MCF 10A (cell line): ENCODE data around the gene TMEM218. TPM values are rescaled to one million over a fixed set of nuclear protein-coding genes. Genes with fewer than 3 reads are reported as not detected.

Source experiments
- BruUV-seq: library from RNA; stranded (reverse); fragments of 400-500 nt; replicated peaks from 2 replicates; lab custom pipeline; 2021; lab: Mats Ljungman, UMichigan
- CTCF ChIA-PET: fragments of 300-600 bp; sonication (Branson Sonifier 250); formaldehyde crosslinking; extraction: SDS; loops from one replicate; lab custom pipeline; 2021; ENCODE audit warnings: antibody characterized with exemption, inconsistent platforms; lab: Yijun Ruan, JAX
- POLR2A ChIA-PET: fragments of 300-600, 350-650 bp; sonication (Branson Sonifier 250); formaldehyde crosslinking; extraction: SDS; loops from one replicate; lab custom pipeline; 2020; ENCODE audit warnings: antibody characterized with exemption, inconsistent platforms; lab: Yijun Ruan, JAX
- DNase-seq: peaks from one replicate; pipeline ENCODE4 v3.0.0-alpha.2; 2018; ENCODE audit not compliant: unreplicated experiment
- H3K27ac Mint-ChIP-seq: one replicate; pipeline ENCODE4 v1.8.0; 2022; ENCODE audit warnings: mild to moderate bottlenecking, low read depth, mixed read lengths; ENCODE audit not compliant: unreplicated experiment
- H3K27me3 Mint-ChIP-seq: one replicate; pipeline ENCODE4 v1.8.0; 2022; ENCODE audit warnings: mixed read lengths; ENCODE audit not compliant: insufficient read depth, unreplicated experiment
- H3K36me3 Mint-ChIP-seq: one replicate; pipeline ENCODE4 v1.8.0; 2022; ENCODE audit warnings: mild to moderate bottlenecking, moderate library complexity, mixed read lengths; ENCODE audit not compliant: insufficient read depth, unreplicated experiment
- H3K4me1 Mint-ChIP-seq: one replicate; pipeline ENCODE4 v1.8.0; 2022; ENCODE audit warnings: mixed read lengths; ENCODE audit not compliant: insufficient read depth, unreplicated experiment
- H3K4me3 Mint-ChIP-seq: one replicate; pipeline ENCODE4 v1.8.0; 2022; ENCODE audit warnings: mild to moderate bottlenecking, moderate library complexity, mixed read lengths; ENCODE audit not compliant: unreplicated experiment
- H3K9me3 Mint-ChIP-seq: one replicate; pipeline ENCODE4 v1.8.0; 2022; ENCODE audit warnings: mixed read lengths; ENCODE audit not compliant: unreplicated experiment
- CTCF ChIP-seq: fragments of 200-600 bp; IDR thresholded peaks from one replicate; pipeline ENCODE4 v1.8.0; 2022; ENCODE audit warnings: antibody characterized with exemption, mild to moderate bottlenecking; ENCODE audit not compliant: unreplicated experiment
- intact Hi-C: fragments of 100-400 bp; cut with micrococcal nuclease; formaldehyde crosslinking; loops from 2 replicates; pipeline ENCODE4 v1.14.1; 2022
- total RNA-seq: library from RNA; stranded (reverse); gene quantifications from 2 replicates; pipeline ENCODE4 v1.2.3, GENCODE V29; 2022

TMEM218 gene
- total RNA-seq, 1 experiment from 2014 or later: 21.1 TPM

GRCh38 chr11:125100136-125100535 lies 11.3 kb downstream of the TMEM218 start:
- H3K36me3 Mint-ChIP-seq: peaks cover 22% of the 10 kb centered on the region
- no TSS peak for BruUV-seq
- H3K4me3 Mint-ChIP-seq: no peak overlapping the region

GRCh38 chr11:125094731-125095130 lies 16.7 kb downstream of the TMEM218 start:
- no TSS peak for BruUV-seq
- Mint-ChIP-seq H3K9me3 (no peaks in the 10 kb centered on the region), H3K27me3 (no peaks in the 10 kb centered on the region), H3K36me3 (peaks cover 19% of the 10 kb centered on the region), H3K4me3 (no peak overlapping the region), H3K4me1 (peaks cover 8% of the 10 kb centered on the region), H3K27ac (no peak overlapping the region)
- intact Hi-C loops: no loop called here
- CTCF ChIA-PET: interaction anchor here (0.6 to 3.9 kb wide), 4 partner anchors 17 to 81 kb away, joined by 3 to 16 read pairs (median 4); no protein-coding TSS in a partner anchor
- DNase-seq: no peak
- POLR2A ChIA-PET: interaction anchor here (2.5 kb wide), 1 partner anchor 11 kb away, joined by 7 read pairs; no protein-coding TSS in a partner anchor
- TF ChIP-seq CTCF: no peak

More at GRCh38 chr11:125100136-125100535, 11.3 kb downstream of the TMEM218 start:
- H3K9me3 Mint-ChIP-seq: no peaks in the 10 kb centered on the region
- no peaks in the 10 kb centered on the region for H3K4me1 Mint-ChIP-seq
- no peak for DNase-seq
- ChIA-PET CTCF (interaction anchor here (0.7 to 2.2 kb wide), 4 partner anchors 9 to 823 kb away, joined by 3 to 6 read pairs (median 4); no protein-coding TSS in a partner anchor), POLR2A (interaction anchor here (0.6 to 1.2 kb wide), 2 partner anchors 9 to 12 kb away, joined by 3 to 4 read pairs; partner anchors contain the start of gene TMEM218)
- H3K27me3 Mint-ChIP-seq: no peaks in the 10 kb centered on the region
- intact Hi-C loops: no loop called here
- no peak for TF ChIP-seq CTCF
- H3K27ac Mint-ChIP-seq: no peak overlapping the region

- Mint-ChIP-seq H3K36me3 (peaks cover 18% of the 10 kb centered on the region), H3K27me3 (no peaks in the 10 kb centered on the region), H3K4me3 (no peak overlapping the region), H3K27ac (no peak overlapping the region), H3K9me3 (no peaks in the 10 kb centered on the region), H3K4me1 (peaks cover 8% of the 10 kb centered on the region)
- ChIA-PET POLR2A (no interaction called here), CTCF (interaction anchor here (0.7 to 3.9 kb wide), 3 partner anchors 20 to 333 kb away, joined by 3 to 16 read pairs (median 4); no protein-coding TSS in a partner anchor)
- DNase-seq: no peak
- no TSS peak for BruUV-seq
- no peak for TF ChIP-seq CTCF
- intact Hi-C loops: no loop called here
Observed at GRCh38 chr11:125093502-125093901, 17.9 kb downstream of the TMEM218 start.

DNA sequence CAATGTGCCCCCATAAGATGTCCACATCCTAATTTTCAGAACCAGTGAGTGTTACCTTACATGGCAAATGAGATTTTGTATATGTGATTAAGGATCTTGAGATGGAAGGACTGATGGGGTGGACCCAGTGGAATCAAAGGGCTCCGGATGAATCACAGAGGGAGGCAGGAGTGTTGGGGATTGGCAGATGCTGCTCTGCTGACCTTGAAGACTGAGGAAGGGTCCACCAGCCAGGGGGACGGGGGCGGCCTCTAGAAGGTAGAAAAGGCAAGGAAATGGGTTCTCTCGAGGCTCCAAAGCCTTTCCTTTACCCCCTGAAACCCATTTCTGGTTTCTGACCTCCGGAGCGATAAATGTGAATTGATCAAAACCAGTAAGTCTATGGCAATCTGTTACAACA lies 18.8 kb downstream of the TMEM218 start:
- BruUV-seq: no TSS peak
- Mint-ChIP-seq H3K4me1 (peaks cover 8% of the 10 kb centered on the region), H3K4me3 (no peak overlapping the region), H3K27me3 (no peaks in the 10 kb centered on the region), H3K9me3 (no peaks in the 10 kb centered on the region), H3K36me3 (peaks cover 22% of the 10 kb centered on the region), H3K27ac (no peak overlapping the region)
- intact Hi-C loops: no loop called here
- CTCF ChIA-PET: interaction anchor here (0.8 to 2.7 kb wide), 5 partner anchors 10 to 48 kb away, joined by 3 to 29 read pairs (median 6); no protein-coding TSS in a partner anchor
- POLR2A ChIA-PET: interaction anchor here (0.7 to 2.5 kb wide), 3 partner anchors 10 to 28 kb away, joined by 3 to 15 read pairs (median 4); no protein-coding TSS in a partner anchor
- no peak for TF ChIP-seq CTCF
- no peak for DNase-seq
